HG03469 (cell line): Measurements from ENCODE around the gene PLEKHH2.

Experiments
- ATAC-seq: cut with Tn5 transposase; IDR thresholded peaks from one replicate; pipeline ENCODE4 v1.9.1; 2021; ENCODE audit warnings: mild to moderate bottlenecking, moderate library complexity, moderate number of reproducible peaks; ENCODE audit not compliant: unreplicated experiment

PLEKHH2 gene

GRCh38 chr2:43802135-43802534 is 165.1 kb downstream of the PLEKHH2 start:
- no peak for ATAC-seq

GRCh38 chr2:43803113-43803512 is 166.1 kb downstream of the PLEKHH2 start:
- no peak for ATAC-seq

- no peak for ATAC-seq
Observed at GRCh38 chr2:43806719-43807031, 169.6 kb downstream of the PLEKHH2 start.

GRCh38 chr2:43810452-43810851 is 173.4 kb downstream of the PLEKHH2 start:
- no peak for ATAC-seq

GRCh38 chr2:43810888-43811287 is 173.8 kb downstream of the PLEKHH2 start:
- no peak for ATAC-seq

GRCh38 chr2:43812006-43812405 is 174.9 kb downstream of the PLEKHH2 start:
- ATAC-seq, result no peak

GRCh38 chr2:43812947-43813346 is 175.9 kb downstream of the PLEKHH2 start:
- no peak for ATAC-seq

GRCh38 chr2:43814711-43815110 is 177.7 kb downstream of the PLEKHH2 start:
- ATAC-seq, result no peak
